K562 (cell line): Measurements from ENCODE around the gene ATG10. TPM values are rescaled to one million over a fixed set of nuclear protein-coding genes. Genes with fewer than 3 reads are reported as not detected.

Source experiments
- BMI1 ChIP-seq: fragments of 150-350 bp; IDR thresholded peaks from 2 replicates; pipeline ENCODE4 v1.6.1; 2014; ENCODE audit warnings: low read length
- BRF2 ChIP-seq: IDR thresholded peaks from 3 replicates; pipeline ENCODE4 v1.6.1; 2011; ENCODE audit warnings: borderline replicate concordance, mild to moderate bottlenecking; ENCODE audit not compliant: insufficient read length, insufficient read depth
- CEBPZ ChIP-seq: fragments of 150-350 bp; IDR thresholded peaks from 2 replicates; pipeline ENCODE4 v1.6.1; 2014; ENCODE audit warnings: low read depth, mild to moderate bottlenecking, low read length, borderline replicate concordance
- DNMT1 ChIP-seq: fragments of 450-650 bp; IDR thresholded peaks from 2 replicates; pipeline ENCODE4 v1.6.1; 2016; ENCODE audit warnings: antibody characterized with exemption, mild to moderate bottlenecking
- HES1 ChIP-seq: fragments of 450-650 bp; IDR thresholded peaks from 2 replicates; pipeline ENCODE4 v1.6.1; 2016; ENCODE audit warnings: low read depth, mild to moderate bottlenecking, moderate library complexity
- HEY1 ChIP-seq: fragments of 250-450 bp; sonication (Bioruptor Pico); IDR thresholded peaks from 2 replicates; pipeline ENCODE4 v1.5.0; 2020; ENCODE audit warnings: mild to moderate bottlenecking, moderate library complexity, borderline replicate concordance
- OTX1 ChIP-seq: fragments of 450-650 bp; formaldehyde crosslinking; IDR thresholded peaks from 2 replicates; pipeline ENCODE4 v1.4.0; 2022; ENCODE audit warnings: mild to moderate bottlenecking
- PURB ChIP-seq: sonication (generic); formaldehyde crosslinking; IDR thresholded peaks from 2 replicates; pipeline ENCODE4 v1.9.0; 2021; ENCODE audit warnings: low read depth, mild to moderate bottlenecking, missing genetic modification reagents
- RBM34 ChIP-seq: fragments of 200-400 bp; formaldehyde crosslinking; IDR thresholded peaks from 2 replicates; pipeline ENCODE4 v1.6.1; 2018; ENCODE audit warnings: low read length, borderline replicate concordance; ENCODE audit not compliant: insufficient read depth
- SAP30 ChIP-seq: fragments of 200-600 bp; sonication (generic); IDR thresholded peaks from 2 replicates; pipeline ENCODE4 v1.6.1; 2012; ENCODE audit warnings: borderline replicate concordance, low read depth, mild to moderate bottlenecking, moderate library complexity, low read length, control low read depth, inconsistent platforms; ENCODE audit not compliant: insufficient read depth, poor library complexity, severe bottlenecking
- SLC30A9 ChIP-seq: fragments of 250-450 bp; sonication (Bioruptor Pico); IDR thresholded peaks from 2 replicates; pipeline ENCODE4 v1.8.0; 2022; ENCODE audit warnings: mild to moderate bottlenecking, moderate library complexity
- U2AF1 ChIP-seq: fragments of 200-400 bp; formaldehyde crosslinking; optimal IDR thresholded peaks from 2 replicates; pipeline ENCODE3; 2017; ENCODE audit warnings: mild to moderate bottlenecking, low read depth, low read length, moderate library complexity
- XRCC5 ChIP-seq: fragments of 200-400 bp; formaldehyde crosslinking; IDR thresholded peaks from 2 replicates; pipeline ENCODE4 v1.6.1; 2017; ENCODE audit warnings: low read depth, mild to moderate bottlenecking, low read length
- ZNF282 ChIP-seq: sonication (generic); formaldehyde crosslinking; IDR thresholded peaks from 2 replicates; pipeline ENCODE4 v1.8.1; 2023; ENCODE audit warnings: missing genetic modification reagents
- ZNF696 ChIP-seq: fragments of 250-450 bp; sonication (Bioruptor Pico); conservative IDR thresholded peaks from 2 replicates; pipeline ENCODE4 v1.4.0; 2020; ENCODE audit warnings: mild to moderate bottlenecking, moderate library complexity
- ZNF707 ChIP-seq: fragments of 250-450 bp; sonication (Bioruptor Pico); conservative IDR thresholded peaks from 2 replicates; pipeline ENCODE4 v1.8.0; 2022; ENCODE audit warnings: inconsistent platforms, mild to moderate bottlenecking, moderate library complexity
- polyA plus RNA-seq, 8 experiments: library from polyadenylated mRNA; depleted of rRNA in 4 of 8; stranded (reverse) in 5 of 8; unstranded in 3 of 8; fragments of >200 nt; fragmentation: Nextera tagmentation in 2 of 8; fragmentation: Illumina TruSeq in 1 of 8; extraction: Ambion mirVana in 2 of 8; extraction: Trizol in 1 of 8; gene quantifications; 2 replicates each; pipeline versions ENCODE4 v1.2.1 to v1.2.3, GENCODE V29; 2011 to 2014; ENCODE audit warnings: inconsistent platforms in 1 of 8, missing spikeins in 1 of 8
- total RNA-seq, 7 experiments: library from RNA; depleted of rRNA in 6 of 7; stranded (reverse); fragments of >200 nt in 6 of 7; fragmentation: Illumina TruSeq in 2 of 7; extraction: Trizol in 2 of 7; gene quantifications; 2 replicates each; pipeline versions ENCODE4 v1.2.1 to v1.2.3, GENCODE V29; 2011 to 2021; ENCODE audit warnings: low replicate concordance in 1 of 7
- TF ChIP-seq, protein P1 (sequence below), 2 experiments: fragments of 150-350 bp in 1 of 2; IDR thresholded peaks; 2 replicates each; pipeline ENCODE4 v1.6.1; 2012 to 2016; ENCODE audit warnings: low read depth in 2 of 2, low read length in 2 of 2, mild to moderate bottlenecking in 1 of 2, moderate library complexity in 1 of 2

Gene ATG10
- total and polyA plus RNA-seq, 9 of the 15 experiments (the other 6 are each of a cell fraction or from before 2014, with no cell fraction given): 7.0 to 18.8 (median 14.6) TPM

- no peak for TF ChIP-seq HES1
- no peak for TF ChIP-seq ZNF696
- TF ChIP-seq DNMT1: no peak
- TF ChIP-seq OTX1 (CRISPR knock-in tag): no peak
- TF ChIP-seq XRCC5: 0 out of 2 replicates have a peak, but pooled peaks have one; percentile 72
- no peak for TF ChIP-seq RBM34
- no peak for TF ChIP-seq ZNF707
- peak; percentile 73 for TF ChIP-seq U2AF1
- no peak for TF ChIP-seq SAP30
- TF ChIP-seq, protein P1, sequence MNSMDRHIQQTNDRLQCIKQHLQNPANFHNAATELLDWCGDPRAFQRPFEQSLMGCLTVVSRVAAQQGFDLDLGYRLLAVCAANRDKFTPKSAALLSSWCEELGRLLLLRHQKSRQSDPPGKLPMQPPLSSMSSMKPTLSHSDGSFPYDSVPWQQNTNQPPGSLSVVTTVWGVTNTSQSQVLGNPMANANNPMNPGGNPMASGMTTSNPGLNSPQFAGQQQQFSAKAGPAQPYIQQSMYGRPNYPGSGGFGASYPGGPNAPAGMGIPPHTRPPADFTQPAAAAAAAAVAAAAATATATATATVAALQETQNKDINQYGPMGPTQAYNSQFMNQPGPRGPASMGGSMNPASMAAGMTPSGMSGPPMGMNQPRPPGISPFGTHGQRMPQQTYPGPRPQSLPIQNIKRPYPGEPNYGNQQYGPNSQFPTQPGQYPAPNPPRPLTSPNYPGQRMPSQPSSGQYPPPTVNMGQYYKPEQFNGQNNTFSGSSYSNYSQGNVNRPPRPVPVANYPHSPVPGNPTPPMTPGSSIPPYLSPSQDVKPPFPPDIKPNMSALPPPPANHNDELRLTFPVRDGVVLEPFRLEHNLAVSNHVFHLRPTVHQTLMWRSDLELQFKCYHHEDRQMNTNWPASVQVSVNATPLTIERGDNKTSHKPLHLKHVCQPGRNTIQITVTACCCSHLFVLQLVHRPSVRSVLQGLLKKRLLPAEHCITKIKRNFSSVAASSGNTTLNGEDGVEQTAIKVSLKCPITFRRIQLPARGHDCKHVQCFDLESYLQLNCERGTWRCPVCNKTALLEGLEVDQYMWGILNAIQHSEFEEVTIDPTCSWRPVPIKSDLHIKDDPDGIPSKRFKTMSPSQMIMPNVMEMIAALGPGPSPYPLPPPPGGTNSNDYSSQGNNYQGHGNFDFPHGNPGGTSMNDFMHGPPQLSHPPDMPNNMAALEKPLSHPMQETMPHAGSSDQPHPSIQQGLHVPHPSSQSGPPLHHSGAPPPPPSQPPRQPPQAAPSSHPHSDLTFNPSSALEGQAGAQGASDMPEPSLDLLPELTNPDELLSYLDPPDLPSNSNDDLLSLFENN (IDR thresholded peaks at IDR 0.05; ENCODE audit: low read depth in 2 of 2, low read length in 2 of 2): no peak; a peak in 1 of 4 replicates
- TF ChIP-seq BRF2: no peak
- TF ChIP-seq SLC30A9 (CRISPR knock-in tag): no peak
- no peak for TF ChIP-seq CEBPZ
- no peak for TF ChIP-seq HEY1
- no peak for TF ChIP-seq ZNF282
- no peak for TF ChIP-seq PURB (CRISPR knock-in tag)
- TF ChIP-seq BMI1: no peak
These were observed 306.3 kb downstream of the ATG10 start, which contains the start of gene RPS23 (continued) for GRCh38 chr5:82277987-82278710.
